ENCODE measurements around the gene IQSEC1. TPM values are rescaled to one million over a fixed set of nuclear protein-coding genes. Genes with fewer than 3 reads are reported as not detected.

IQSEC1 gene
- total and polyA plus RNA-seq, 10 of the 15 experiments (the other 5 are each of a cell fraction or from before 2014, with no cell fraction given) = 0.92 to 55.2 (median 8.5) TPM

DNA sequence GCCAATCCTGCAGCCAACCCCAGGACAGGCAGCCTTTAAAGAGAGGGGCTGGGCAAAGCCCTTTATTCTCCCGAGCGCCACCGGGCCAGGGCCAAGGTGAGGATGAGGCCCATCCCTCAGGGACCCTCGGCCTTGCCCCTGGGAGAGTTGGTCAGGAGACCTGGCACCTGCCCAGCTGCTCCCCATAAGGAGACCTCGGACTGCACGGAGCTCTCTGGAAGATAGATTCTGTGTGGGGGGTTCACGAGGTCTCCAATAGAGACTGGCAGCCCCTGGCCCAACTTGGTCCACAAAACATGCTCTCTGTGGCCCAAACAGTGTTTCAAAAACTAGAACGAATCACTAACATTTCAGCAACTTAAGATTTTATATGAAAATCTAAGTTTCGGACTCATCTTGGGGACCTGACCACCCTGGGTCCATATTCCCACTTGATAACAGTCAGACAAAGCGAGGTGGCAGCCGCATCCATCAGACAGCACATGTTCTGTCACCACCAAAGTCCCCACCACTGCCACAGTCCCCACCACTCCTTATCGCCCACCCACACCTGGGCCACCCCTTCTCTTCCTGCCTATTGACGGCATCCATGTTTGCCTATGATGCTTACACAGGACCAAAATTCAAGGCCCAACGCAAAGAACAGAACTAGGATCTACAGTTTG is 117.4 kb downstream of the IQSEC1 start:
- in situ Hi-C loops (cut with MboI) = no loop called here
- BruUV-seq (replicated peaks) = no TSS peak
- ATAC-seq = no peak
- peaks cover 16% of the 10 kb centered on the region for H4K20me1 ChIP-seq (ENCODE audit: control insufficient read depth, insufficient read depth)
- H3K27ac ChIP-seq (ENCODE audit: control insufficient read depth, insufficient read depth) = no peak overlapping the region
- ChIA-PET RAD21 (ENCODE audit: unreplicated experiment) (interaction anchor here (1.2 kb wide), 1 partner anchor 26 kb away, joined by 3 read pairs; no protein-coding TSS in a partner anchor), SMC1A (ENCODE audit: uncharacterized antibody, unreplicated experiment) (no interaction called here), CTCF (interaction anchor here (1.1 to 1.3 kb wide), 2 partner anchors 40 to 113 kb away, joined by 3 to 5 read pairs; no protein-coding TSS in a partner anchor), POLR2A (no interaction called here)
- intact Hi-C loops (cut with micrococcal nuclease; ENCODE audit: unreplicated experiment) = no loop called here
- no peak for DNase-seq (ENCODE audit: low read depth, low spot score)
- H3K79me2 ChIP-seq (ENCODE audit: control insufficient read depth, insufficient read depth, low read length) = peaks cover 54% of the 10 kb centered on the region
- H2AFZ ChIP-seq (ENCODE audit: control insufficient read depth, low read depth, low read length) = no peak overlapping the region
- no peak overlapping the region for H3K4me3 ChIP-seq
- no peaks in the 10 kb centered on the region for H3K9me3 ChIP-seq (replicated peaks; ENCODE audit: control insufficient read depth, insufficient read depth, low read length)
- H3K36me3 ChIP-seq (ENCODE audit: control insufficient read depth in 2 of 2, insufficient read depth in 2 of 2, low read length in 1 of 2) = peaks cover 0 to 1% of the 10 kb centered on the region in 2 experiments; a peak in 2 of 4 replicates
- no peak overlapping the region for H3K4me2 ChIP-seq (ENCODE audit: control insufficient read depth, insufficient read depth)
- H3K4me1 ChIP-seq (ENCODE audit: control insufficient read depth, insufficient read depth, low read length) = peaks cover 31% of the 10 kb centered on the region
- FAIRE-seq = no peak
- TF ChIP-seq NR2C1 (IDR thresholded peaks at IDR 0.05) = no peak
- no peak for TF ChIP-seq ZNF384 (IDR thresholded peaks at IDR 0.05; ENCODE audit: borderline replicate concordance, low read depth, low read length)
- TF ChIP-seq, protein P1, sequence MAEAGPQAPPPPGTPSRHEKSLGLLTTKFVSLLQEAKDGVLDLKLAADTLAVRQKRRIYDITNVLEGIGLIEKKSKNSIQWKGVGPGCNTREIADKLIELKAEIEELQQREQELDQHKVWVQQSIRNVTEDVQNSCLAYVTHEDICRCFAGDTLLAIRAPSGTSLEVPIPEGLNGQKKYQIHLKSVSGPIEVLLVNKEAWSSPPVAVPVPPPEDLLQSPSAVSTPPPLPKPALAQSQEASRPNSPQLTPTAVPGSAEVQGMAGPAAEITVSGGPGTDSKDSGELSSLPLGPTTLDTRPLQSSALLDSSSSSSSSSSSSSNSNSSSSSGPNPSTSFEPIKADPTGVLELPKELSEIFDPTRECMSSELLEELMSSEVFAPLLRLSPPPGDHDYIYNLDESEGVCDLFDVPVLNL (IDR thresholded peaks at IDR 0.05; ENCODE audit: low read depth, low read length) = no peak
- TF ChIP-seq, protein P2, sequence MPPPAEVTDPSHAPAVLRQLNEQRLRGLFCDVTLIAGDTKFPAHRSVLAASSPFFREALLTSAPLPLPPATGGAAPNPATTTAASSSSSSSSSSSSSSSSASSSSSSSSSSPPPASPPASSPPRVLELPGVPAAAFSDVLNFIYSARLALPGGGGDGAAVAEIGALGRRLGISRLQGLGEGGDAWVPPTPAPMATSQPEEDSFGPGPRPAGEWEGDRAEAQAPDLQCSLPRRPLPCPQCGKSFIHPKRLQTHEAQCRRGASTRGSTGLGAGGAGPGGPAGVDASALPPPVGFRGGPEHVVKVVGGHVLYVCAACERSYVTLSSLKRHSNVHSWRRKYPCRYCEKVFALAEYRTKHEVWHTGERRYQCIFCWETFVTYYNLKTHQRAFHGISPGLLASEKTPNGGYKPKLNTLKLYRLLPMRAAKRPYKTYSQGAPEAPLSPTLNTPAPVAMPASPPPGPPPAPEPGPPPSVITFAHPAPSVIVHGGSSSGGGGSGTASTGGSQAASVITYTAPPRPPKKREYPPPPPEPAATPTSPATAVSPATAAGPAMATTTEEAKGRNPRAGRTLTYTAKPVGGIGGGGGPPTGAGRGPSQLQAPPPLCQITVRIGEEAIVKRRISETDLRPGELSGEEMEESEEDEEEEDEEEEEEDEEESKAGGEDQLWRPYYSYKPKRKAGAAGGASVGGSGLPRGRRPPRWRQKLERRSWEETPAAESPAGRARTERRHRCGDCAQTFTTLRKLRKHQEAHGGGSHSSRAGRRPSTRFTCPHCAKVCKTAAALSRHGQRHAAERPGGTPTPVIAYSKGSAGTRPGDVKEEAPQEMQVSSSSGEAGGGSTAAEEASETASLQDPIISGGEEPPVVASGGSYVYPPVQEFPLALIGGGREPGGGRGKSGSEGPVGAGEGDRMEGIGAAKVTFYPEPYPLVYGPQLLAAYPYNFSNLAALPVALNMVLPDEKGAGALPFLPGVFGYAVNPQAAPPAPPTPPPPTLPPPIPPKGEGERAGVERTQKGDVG (CRISPR knock-in tag; IDR thresholded peaks at IDR 0.05) = no peak
- TF ChIP-seq BCL11A (IDR thresholded peaks at IDR 0.05; ENCODE audit: low read depth, low read length) = no peak
- no peak for TF ChIP-seq ZSCAN29 (IDR thresholded peaks at IDR 0.05)
- TF ChIP-seq LARP7 (IDR thresholded peaks at IDR 0.05) = no peak
- no peak for TF ChIP-seq HCFC1 (IDR thresholded peaks at IDR 0.05; ENCODE audit: low read length)
- TF ChIP-seq EZH2 (IDR thresholded peaks at IDR 0.05; ENCODE audit: borderline replicate concordance, control insufficient read depth, low read depth, low read length) = no peak
- no peak for TF ChIP-seq NFYA (IDR thresholded peaks at IDR 0.05; ENCODE audit: borderline replicate concordance, low read depth, low read length)
- TF ChIP-seq SMC3 (IDR thresholded peaks at IDR 0.05; ENCODE audit: borderline replicate concordance, low read length) = no peak
- TF ChIP-seq IKZF1 (conservative IDR thresholded peaks at IDR 0.05) = no peak
- WGBS (ENCODE audit: insufficient coverage, insufficient replicate concordance, low lambda C conversion rate, missing lambda C conversion rate) = 94% methylated on average over 14 of the region's 14 CpGs
- H3K27me3 ChIP-seq (replicated peaks in 1 of 2; ENCODE audit: control insufficient read depth in 2 of 2, insufficient read depth in 2 of 2, low read length in 1 of 2) = no peaks in the 10 kb centered on the region
- peak overlapping the region; percentile 12; the same call in 1 of the 2 replicates for H3K9ac ChIP-seq (ENCODE audit: control insufficient read depth, insufficient read depth, low read length)

Measured in GM12878 (cell line).